Nucleus accumbens (tissue), 56 donors: ENCODE data around the gene CDK8.

ENCODE experiments used
- DNase-seq, 56 donors: peaks; one replicate each; lab custom pipeline; 2025; lab: John Stamatoyannopoulos, UW

The CDK8 gene

DNA sequence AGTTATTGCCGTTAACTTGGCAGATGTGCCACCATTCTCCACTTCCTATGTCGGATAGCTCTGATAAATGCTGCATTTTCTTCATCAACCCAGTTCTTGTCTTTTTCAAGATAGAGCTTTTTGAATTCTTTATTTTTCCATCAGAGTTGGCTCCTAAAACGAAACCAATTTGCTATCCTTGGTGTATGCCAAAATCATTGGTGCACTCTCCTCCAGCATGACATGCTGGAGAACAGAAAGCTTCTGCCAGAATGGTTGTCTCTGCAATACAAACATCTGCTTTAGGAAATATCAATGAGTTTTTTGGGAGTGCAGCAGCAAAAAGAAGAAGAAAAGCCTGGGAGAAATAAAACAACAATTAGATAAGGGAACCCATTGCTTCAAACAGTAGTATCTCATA lies 124.2 kb downstream of the CDK8 start:
- no peak for DNase-seq

DNA sequence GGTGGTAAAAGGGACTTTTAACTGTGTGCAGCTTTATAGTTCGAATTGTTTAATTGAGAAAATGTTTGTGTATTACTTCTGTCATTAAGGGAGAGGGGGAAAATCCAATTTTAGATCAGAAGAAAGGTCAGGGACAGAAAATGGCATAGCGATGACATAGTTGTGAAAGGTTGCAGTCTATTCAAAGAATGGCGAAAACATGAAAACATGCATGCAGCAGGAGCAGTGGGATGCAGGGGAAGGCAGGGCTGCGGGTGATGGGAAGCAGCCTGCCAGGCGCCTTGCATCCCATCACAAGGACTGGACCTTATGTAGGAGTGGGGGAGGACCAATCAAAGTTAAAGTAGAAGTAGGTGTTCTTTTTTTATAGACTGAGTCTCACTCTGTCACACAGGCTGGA lies 125.9 kb downstream of the CDK8 start:
- DNase-seq = no peak

DNA sequence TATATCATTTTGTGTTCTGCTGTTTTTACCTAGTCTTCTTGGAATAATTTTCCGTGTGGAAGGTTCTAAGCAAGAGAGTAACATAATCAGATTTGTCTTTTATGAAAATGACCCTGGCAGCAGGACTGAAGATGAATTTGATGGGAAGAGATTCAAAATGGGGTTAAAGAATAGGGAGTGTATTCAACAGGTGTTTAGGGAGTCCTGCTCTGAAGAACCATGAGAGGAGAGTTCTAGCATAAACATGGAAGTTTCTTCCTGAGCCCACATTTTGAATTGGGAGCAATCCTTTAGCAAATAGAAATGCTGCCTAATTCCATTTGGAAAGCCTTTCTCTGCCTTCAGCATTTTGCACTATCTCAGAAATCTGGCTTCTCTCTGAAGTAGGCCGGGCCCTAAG lies 127.0 kb downstream of the CDK8 start:
- DNase-seq = no peak

DNA sequence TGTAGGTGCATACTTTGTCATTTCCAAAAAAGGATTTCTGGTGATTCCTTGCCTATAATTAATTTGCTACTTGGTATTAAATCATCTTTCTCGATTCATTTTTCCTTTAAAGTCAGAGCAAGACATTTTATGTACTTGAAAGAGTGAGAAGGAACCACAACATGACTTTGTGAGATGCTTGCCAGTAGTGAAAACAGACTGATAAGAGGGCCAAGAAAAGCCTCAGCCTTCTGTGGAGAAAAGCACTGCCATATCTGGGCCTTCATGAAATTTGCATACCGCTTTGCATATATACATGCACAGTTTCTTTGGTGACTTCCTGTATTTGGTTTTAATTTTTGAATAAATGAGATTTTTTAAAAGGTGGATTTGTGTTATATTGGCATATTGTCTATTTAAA lies 128.4 kb downstream of the CDK8 start:
- no peak for DNase-seq

DNA sequence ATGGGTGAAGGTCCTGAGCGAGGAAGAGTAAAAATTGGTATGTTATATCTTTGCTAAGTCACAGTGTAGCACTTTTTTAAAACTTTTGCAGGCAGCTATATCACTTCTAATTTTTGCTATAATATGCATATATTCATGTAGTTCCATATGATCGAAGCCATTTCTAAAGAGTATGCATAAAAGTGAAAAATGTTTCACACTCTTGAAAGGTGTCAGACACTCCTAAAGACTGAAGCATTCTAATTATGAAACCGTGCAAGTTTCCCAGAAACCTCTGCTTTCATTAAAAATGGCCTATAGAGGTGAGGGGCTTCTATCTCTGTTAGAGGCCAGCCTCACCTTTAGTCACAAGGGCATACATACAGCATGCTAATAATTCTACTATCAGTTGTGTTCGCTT lies 128.9 kb downstream of the CDK8 start:
- no peak for DNase-seq

DNA sequence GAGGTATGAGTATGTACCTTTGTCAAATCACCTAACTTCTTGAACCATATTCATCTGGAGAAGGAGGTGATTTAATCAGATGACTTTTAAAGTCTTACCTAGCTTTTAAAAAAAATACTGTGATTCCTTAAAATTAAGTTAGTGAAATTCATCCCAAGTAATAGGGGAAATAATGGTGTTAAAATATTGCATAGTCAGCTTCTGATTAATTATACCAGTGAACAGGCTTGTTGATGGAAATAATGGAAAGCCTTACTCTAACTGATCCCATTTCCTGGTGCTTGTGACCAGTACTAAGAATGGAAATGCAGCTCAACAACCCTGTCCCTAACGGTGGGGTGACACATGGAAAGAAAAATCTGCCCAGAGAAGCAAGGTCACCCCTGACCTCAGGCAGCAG lies 130.7 kb downstream of the CDK8 start:
- no peak for DNase-seq

DNA sequence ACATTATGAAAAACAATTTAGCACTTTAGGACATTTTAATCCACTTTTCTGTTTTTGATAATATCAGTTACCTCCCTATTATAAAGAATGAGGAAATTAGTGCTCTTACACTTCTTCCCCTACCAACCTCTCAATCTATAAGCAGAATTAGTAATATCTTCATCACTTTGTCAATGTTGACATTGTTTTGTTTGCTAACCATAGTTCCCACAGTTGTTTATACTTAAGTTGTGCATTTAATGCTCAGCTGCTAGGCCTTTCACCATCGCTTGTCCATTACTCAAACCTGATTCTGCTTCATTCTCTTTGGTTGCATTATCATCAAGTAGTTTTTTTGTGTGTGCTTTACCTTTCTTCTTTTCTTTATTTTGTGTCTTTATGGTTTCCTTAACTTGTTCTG lies 132.1 kb downstream of the CDK8 start:
- DNase-seq = no peak

DNA sequence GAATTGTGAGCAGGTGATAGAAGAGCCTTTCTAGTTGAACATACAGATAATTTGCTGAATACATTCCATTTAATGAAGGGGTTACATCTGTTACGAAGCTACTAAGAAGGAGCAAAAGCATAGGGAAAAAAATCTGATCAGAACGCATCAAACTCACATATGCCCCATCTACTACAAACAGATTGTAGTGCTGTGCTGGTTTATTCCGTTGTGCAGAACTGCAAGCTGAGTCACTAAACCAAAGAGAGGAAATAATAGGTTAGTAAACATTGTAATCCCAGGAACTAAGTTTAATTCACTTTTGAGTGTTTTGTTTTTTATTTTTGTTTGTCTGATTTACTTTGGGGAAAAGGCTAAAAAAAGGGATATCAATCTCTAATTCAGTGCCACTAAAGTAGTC lies 136.3 kb downstream of the CDK8 start:
- no peak for DNase-seq

DNA sequence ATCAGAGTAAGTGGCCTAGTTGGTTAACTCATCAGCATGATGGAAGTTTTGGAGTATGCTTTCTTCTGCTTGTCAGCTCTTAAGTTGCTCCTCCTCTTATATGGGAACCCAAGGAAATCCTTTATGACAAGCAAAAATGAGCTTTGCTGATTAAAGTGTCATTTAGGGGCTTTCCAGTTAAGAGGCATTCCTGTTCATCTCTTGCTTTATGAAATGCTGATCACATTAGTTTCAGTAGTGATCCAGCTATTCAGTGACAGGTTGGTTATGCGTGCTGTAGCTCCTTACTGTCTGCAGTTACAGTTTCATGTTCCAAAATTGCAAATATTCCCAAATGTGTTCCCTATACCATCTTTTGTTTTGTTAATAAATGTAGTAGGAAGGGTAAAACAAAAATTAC lies 146.6 kb downstream of the CDK8 start:
- no peak for DNase-seq

DNA sequence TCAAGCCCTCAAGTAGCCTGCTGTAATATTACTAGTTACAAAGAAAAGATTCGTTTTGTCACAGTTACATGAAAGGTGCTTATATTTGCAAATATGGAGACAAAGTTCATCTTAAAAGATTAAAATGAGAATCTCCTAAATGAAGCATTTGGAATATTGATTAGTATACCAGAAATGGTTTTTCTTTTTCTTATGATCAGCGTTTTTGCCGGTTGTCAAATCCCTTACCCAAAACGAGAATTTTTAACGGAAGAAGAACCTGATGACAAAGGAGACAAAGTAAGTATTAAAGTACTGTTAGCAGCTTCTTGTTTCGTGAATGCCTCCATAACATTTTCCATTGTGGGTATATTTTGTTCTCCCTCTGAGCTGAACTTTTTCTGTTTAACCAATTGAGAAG lies 147.1 kb downstream of the CDK8 start:
- DNase-seq = no peak

DNA sequence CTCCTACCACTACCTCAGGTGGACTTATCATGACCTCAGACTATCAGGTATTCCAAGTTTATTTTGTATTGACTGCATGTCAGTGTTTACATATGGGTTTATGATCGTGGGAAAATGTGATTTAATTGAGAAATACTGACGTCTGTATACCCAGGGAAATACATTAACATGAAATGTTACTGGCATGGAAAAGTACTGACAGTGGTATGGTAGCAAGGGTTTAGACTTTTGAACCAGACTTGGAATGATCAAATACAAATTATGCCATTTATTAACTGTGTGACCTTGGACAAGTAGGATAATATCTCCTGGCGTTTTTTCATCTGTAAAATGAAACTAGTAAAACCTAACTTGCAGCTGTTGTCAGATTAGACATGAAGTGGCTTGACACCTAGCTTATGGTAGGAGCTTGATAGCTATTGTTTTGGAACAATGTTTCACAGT lies 147.7 kb downstream of the CDK8 start:
- no peak for DNase-seq

DNA sequence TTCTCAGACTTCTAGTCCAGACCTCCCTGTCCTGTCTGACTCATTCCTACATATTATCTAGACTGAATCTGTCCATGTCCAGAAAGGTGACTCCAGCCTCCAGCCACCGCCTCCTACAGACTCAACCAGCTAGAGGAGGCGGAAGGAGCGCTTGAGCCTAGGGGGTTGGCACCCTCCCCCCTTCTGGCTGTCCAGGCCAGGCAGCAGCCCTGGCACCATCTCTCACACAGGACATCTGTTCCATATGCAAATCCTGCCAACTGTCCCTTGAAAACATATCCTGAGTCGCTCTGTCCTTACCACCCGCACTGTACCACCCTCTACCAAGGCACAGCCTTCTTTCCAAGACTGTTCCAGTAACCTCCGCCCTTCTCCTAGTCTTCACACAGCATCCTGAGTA lies 152.9 kb downstream of the CDK8 start:
- no peak for DNase-seq

DNA sequence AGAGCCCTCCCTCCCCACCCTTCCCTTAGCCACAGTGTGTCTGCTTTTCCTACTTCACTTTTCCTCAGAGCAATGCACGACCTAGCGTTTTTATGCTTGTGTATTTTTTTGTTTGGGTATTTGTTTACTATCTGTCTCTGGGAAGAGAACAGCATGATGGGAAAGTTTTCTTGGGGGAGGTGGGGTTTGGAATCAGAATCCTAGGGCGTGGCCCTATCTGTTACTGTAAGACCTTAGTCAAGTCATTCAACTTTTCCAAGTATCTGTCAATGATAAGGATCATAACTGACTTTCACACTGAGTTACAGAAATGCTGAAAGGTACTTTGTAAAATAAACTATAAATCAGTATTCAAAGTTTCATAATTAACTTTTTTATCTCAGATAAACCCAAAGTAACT lies 157.3 kb downstream of the CDK8 start:
- DNase-seq = no peak

DNA sequence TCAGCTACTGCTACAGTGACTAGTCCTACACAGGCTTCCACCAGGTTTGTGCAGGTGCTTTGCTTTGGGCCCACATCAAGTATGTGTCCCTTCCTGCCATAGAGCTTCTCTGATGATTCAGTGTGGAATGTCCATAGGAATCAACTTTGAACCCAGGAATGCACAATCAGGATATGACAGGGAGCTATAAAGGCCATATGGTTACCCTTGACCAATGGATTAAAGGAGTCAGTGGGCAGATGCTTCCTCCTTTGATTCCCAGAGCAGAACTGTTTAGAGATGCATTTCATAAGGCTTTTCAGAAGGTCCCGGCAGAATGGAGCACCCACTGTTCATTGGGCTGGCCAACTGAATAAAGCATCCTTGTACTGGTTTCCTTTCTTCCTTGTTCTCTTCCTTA lies 158.3 kb downstream of the CDK8 start:
- DNase-seq = no peak

DNA sequence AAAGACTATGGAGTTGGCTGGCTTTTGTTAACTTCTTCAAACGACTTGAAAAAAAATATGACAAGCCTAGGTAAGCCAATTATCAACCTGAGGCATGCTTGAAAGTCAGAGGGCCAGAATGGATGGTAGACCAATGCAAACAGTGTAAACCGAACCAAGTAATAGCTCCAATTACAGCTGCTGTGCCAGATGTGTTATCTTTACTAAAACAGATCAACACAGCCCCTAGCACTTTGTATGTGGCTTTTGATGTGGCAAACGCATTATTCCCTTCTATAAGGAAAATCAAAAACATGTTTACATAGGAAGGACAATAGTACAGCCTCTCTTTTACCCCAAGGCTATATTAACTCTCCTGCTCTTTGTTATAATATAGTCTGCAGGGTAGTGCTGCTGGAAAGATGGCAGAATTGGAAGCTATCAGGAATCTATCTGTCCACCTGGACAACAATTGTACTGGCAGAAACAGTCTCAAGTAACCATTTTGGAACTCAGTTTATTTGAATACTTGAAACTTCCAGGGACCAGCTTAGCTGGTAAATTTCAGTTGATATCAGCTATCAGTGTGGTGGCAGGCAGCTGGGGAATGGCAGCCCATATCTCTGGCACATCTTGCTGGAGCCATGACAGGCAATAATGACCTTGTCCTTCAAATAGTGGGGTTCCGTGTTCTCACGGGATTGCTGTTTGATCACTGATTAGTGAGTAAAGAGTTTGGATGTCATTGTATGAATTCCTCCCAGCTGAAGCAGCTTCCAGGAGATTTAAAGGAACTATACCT lies 159.2 kb downstream of the CDK8 start:
- no peak for DNase-seq

DNA sequence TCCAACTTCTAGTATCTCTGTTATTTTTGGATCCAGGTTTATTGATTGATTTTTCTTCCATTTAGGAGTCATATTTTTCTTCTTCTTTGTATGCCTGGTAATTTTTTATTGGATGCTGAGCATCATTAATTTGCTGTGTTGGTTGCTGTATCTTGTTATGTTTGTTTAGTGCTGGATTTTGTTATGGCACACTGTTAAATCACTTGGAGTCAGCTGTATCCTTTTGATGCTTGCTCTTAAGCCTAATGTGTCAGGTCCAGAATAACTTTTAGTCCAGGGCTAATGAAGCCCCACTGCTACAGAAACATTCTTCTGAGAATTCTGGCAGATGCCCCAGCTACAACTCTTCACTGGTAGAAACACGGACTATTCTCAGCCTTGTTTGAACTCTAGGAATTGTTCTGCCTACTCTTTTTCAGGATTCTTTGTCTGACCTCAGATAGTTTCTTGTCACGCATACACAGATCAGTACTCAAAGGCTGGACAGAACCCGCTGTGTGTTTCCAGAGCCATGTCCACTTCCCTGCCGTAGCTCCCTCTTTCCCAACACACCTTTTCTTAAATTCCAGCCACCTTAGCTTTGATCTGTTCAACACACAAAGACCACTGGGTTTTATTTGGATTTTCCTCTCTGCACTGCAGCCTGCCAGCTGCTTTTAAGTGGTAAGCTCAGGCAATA lies 166.5 kb downstream of the CDK8 start:
- no peak for DNase-seq

DNA sequence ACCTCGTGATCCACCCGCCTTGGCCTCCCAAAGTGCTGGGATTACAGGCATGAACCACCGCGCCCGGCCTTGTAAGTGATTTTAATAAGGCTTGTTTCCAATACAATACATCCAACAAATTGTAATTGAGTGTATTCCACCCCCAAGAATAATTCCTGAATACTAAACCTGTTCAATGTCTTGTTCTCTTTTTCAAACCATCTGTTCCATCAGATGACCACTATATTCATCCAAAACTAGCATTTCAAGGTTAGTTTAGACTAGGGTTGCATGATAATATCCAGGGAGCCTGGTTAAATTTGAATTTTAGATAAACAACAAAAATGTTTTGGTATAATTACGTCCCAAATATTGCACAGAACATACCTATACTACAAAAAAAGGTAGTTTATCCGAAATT lies 168.1 kb downstream of the CDK8 start:
- no peak for DNase-seq

DNA sequence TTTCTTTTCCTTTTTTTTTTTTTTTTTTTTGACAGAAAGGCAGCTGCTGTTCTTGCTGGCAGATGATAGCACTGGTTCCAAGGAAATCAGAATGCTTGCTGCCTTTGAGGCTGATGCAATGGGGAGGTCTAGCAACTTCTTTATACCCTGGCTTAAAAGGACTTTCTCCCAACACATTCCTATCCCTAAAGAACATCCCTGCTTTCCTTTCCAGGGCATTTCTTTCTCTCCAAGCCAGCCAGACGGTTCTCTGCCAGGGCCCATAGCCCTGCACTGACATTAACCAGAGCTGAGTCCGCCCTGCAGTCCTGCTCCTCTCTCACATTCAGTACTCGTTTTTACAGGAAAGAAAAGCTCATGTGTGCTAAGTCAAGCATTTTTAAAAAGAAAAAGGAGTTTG lies 169.7 kb downstream of the CDK8 start:
- no peak for DNase-seq

DNA sequence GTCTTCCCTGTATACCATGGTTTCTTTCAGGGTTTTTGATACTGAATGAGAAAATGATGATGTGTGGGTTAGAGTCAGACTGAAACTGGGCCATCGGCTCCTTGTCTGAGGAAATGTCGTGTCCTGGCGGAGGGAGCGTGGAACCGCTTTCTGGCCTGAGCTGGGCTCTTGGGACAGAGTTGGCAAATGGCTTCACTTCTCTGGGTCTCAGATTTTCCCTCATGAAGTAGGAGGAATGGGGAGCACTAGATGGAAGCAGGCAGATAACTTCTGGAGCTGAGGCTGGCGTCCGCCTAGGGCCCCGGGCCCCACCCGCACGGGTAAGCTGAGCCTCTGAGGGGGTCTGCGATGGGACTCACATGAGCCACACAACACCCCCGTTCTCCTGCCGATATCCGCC lies 170.3 kb downstream of the CDK8 start:
- DNase-seq = no peak

DNA sequence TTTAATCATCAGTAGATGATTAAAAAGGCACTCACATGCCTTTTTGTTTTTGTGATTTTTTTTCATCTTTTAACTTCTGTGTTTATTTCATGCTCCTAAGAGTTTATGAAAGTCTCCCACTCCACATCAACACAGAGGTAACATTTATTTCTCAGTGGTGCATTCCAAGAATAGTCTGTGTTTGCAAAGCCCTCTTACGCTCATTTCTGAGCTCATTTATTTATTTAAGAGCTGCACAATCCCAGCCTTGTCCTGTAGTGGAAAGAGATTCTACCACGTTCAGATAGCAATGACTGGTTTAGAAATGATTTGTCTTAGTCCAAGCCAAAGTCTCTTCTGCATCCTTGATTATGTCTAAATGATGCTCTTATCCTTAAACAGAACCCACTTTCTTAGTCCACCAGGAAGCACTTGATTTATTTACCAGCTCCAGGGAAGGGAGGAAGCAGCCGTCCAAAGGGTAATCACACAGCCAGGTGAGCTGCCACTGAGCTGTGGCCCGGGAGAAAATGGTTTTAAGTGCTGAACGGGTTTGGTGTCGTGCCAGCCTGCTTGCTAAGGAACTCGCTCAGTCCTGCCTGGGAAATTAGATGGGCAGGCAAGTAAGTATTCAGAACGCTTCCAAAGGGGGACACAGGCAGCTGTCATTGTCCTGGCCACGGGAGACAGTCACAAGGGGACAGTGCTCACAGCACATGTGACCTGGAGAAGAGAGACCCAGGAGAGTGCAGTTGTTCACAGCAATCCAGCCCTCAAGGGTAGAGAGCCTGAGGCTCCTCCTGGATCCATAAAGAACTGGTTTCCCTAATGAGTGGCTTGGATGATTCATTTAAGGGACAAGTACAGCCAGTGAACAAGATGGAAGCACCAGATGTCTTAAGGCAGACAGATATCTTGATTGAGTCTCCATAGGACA lies 171.8 kb downstream of the CDK8 start:
- peak in 1 of 56 donors; percentile 5 for DNase-seq

DNA sequence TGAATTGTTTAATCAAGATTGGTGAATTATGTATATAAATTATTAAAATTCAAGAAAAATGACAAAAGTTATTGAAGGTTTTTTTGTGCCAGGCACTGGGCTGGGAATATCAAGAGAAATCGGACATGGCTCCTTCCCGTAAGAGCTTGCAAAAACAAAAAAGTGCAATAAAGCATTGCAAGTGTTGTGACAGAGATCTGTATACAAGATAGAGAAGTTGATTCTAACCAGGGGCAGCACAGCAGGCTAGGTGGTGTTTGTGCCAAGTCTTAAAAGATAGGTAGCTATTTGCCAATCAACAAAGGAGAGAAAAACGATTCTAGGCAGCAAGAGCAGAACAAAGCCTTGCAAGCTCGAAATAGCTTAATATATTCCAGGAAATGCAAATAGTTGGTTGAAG lies 179.8 kb downstream of the CDK8 start:
- no peak for DNase-seq
